ENCODE results near the gene ADAM12.

The ADAM12 gene

DNA sequence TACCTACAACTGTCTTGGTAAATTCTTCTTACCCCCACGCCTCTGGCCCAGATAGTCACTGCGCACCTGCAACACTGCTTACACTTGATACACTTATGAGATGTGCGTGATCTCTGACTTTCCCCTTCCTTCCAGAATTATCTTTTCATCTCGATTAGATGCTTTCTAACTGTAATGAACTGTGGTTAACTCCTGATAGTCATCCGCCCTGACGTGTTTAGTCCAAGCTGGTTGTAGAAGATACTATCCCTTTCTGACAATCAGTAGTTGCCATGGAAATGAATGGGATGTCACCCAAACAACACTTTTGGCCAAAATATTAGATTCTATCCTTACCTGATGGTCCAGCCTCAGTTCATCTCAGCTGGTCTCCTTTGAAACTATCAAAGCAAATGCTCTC is 241.5 kb downstream of the ADAM12 start:
- H3K4me3 ChIP-seq (ENCODE audit: control insufficient read depth, low read depth, low read length): no peak overlapping the region
- no peak for DNase-seq (ENCODE audit: low read depth)
- TF ChIP-seq, protein P1, sequence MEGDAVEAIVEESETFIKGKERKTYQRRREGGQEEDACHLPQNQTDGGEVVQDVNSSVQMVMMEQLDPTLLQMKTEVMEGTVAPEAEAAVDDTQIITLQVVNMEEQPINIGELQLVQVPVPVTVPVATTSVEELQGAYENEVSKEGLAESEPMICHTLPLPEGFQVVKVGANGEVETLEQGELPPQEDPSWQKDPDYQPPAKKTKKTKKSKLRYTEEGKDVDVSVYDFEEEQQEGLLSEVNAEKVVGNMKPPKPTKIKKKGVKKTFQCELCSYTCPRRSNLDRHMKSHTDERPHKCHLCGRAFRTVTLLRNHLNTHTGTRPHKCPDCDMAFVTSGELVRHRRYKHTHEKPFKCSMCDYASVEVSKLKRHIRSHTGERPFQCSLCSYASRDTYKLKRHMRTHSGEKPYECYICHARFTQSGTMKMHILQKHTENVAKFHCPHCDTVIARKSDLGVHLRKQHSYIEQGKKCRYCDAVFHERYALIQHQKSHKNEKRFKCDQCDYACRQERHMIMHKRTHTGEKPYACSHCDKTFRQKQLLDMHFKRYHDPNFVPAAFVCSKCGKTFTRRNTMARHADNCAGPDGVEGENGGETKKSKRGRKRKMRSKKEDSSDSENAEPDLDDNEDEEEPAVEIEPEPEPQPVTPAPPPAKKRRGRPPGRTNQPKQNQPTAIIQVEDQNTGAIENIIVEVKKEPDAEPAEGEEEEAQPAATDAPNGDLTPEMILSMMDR (IDR thresholded peaks at IDR 0.05; ENCODE audit: control insufficient read depth, insufficient read depth, low read depth, low read length, missing control alignments): no peak

GRCh38 chr10:126143117-126143516 is 245.2 kb downstream of the ADAM12 start:
- TF ChIP-seq, protein P1 (IDR thresholded peaks at IDR 0.05; ENCODE audit: control insufficient read depth, insufficient read depth, low read depth, low read length, missing control alignments): no peak
- no peak for DNase-seq (ENCODE audit: low read depth)
- H3K4me3 ChIP-seq (ENCODE audit: control insufficient read depth, low read depth, low read length): no peak overlapping the region

GRCh38 chr10:126140746-126141273 is 247.5 kb downstream of the ADAM12 start:
- no peak overlapping the region for H3K4me3 ChIP-seq (ENCODE audit: control insufficient read depth, low read depth, low read length)
- TF ChIP-seq, protein P1 (IDR thresholded peaks at IDR 0.05; ENCODE audit: control insufficient read depth, insufficient read depth, low read depth, low read length, missing control alignments): no peak
- no peak for DNase-seq (ENCODE audit: low read depth)

DNA sequence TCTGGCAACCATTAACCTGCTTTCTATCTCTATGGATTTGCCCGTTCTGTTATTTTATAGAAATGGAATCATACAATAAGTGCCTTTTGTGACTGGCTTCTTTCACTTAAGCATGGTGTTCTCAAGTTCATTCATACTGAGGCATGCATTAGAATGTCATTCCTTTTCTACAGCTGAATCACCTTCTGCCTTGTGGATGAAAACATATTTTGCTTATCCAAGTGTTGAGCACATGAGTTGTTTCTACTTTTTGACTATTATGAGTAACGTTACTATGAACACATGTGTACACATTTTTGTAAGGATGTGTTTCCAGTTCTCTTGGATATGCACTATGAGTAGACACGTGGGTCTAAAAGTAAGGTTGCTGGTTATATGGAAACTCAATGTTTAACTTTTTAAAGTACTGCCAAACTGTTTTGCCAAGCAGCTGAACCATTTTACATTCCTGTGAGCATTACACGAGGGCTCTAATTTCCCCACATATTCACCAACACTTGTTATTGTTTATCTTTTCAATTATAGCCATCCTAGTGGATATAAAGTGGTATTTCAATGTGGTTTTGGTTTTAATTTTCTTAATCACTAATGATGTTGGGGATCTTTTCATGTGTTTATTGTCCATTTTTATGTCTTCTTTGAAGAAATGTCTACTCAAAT is 250.6 kb downstream of the ADAM12 start:
- DNase-seq (ENCODE audit: low read depth): no peak
- TF ChIP-seq, protein P1 (IDR thresholded peaks at IDR 0.05; ENCODE audit: control insufficient read depth, insufficient read depth, low read depth, low read length, missing control alignments): no peak
- no peak overlapping the region for H3K4me3 ChIP-seq (ENCODE audit: control insufficient read depth, low read depth, low read length)

DNA sequence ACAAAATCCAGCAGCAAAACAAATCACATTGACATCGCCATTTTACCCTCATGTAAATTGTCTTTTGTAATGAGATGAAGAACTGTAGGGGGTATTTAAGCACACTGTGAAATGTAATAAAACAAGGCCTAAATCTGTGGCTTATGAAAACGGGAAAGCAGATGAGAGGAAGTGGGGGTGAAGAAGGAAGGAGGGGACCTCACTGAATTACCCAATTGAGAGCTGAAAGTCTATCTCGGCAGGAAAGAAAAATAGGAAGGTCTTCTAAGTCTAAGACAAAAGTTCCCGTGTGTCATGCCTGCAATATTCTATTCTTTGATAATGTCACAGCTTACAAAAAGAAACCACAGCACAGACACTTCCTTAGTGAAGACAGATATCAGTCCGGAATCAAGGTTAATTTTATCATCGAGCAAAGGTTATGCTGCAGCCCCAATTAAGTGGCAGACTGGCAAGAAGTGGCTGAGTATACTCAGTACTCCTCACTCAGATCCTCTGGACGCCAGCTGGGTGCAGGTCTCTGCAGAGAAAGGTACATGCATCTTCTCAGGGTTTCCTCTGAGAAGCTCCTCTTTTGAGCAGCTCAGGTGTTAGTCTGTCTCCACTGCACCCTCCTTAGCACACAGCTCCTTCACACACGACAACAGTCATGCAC is 252.2 kb downstream of the ADAM12 start:
- TF ChIP-seq, protein P1 (IDR thresholded peaks at IDR 0.05; ENCODE audit: control insufficient read depth, insufficient read depth, low read depth, low read length, missing control alignments): no peak
- no peak overlapping the region for H3K4me3 ChIP-seq (ENCODE audit: control insufficient read depth, low read depth, low read length)
- no peak for DNase-seq (ENCODE audit: low read depth)

DNA sequence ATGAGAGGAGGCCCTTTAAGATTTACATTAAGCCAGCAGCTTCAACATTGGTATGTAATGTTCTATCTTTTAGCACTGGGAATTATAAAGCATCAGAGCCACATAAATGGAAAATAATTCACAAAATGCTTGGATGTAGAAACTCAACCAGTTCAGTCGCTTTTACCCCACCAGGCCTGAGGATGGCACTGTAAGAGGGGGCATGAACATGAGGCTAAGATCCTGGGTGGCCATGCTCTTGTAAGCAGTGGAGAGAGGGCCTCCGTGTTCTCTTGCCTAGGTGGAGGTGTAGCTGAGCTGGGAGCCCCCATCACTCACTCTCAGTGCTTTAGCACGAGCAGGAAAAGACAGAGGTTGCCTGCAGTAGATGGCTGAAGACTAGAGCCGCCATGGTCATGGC is 253.1 kb downstream of the ADAM12 start:
- TF ChIP-seq, protein P1 (IDR thresholded peaks at IDR 0.05; ENCODE audit: control insufficient read depth, insufficient read depth, low read depth, low read length, missing control alignments): peak; percentile 24
- DNase-seq (ENCODE audit: low read depth): no peak
- no peak overlapping the region for H3K4me3 ChIP-seq (ENCODE audit: control insufficient read depth, low read depth, low read length)
